Activated CD4-positive, alpha-beta T cell treated with anti-CD3 and anti-CD28 coated beads for 1 hour (primary cell): ENCODE data around the gene GAS7.

ENCODE experiments used
- DNase-seq: peaks from one replicate; pipeline ENCODE4 v3.0.0-alpha.2; 2020

Gene GAS7

GRCh38 chr17:9905902-9906301 is 292.5 kb downstream of the GAS7 start:
- DNase-seq = no peak

GRCh38 chr17:9905078-9905415 is 293.4 kb downstream of the GAS7 start, which contains the start of gene RCVRN:
TSS of gene RCVRN (minus strand) at chr17:9905271. CDS start at chr17:9905180, 91 bp downstream.
- DNase-seq = no peak

GRCh38 chr17:9904277-9905077 is 293.9 kb downstream of the GAS7 start:
- DNase-seq = no peak

- DNase-seq = no peak
Measured at GRCh38 chr17:9902120-9902519, 296.3 kb downstream of the GAS7 start.

- DNase-seq = no peak
Measured at GRCh38 chr17:9900784-9901183, 297.6 kb downstream of the GAS7 start.

GRCh38 chr17:9900044-9900594 is 298.3 kb downstream of the GAS7 start:
- DNase-seq = no peak

- no peak for DNase-seq
Measured at GRCh38 chr17:9899280-9900043, 298.9 kb downstream of the GAS7 start.

GRCh38 chr17:9898812-9899211 is 299.6 kb downstream of the GAS7 start:
- no peak for DNase-seq

- DNase-seq = no peak
Measured at GRCh38 chr17:9897372-9897968, 300.9 kb downstream of the GAS7 start.

- no peak for DNase-seq
Measured at GRCh38 chr17:9895923-9896322, 302.5 kb downstream of the GAS7 start.

- DNase-seq = no peak
Measured at GRCh38 chr17:9894231-9894630, 304.2 kb downstream of the GAS7 start.

- no peak for DNase-seq
Measured at GRCh38 chr17:9893411-9894012, 304.9 kb downstream of the GAS7 start.

GRCh38 chr17:9890124-9890523 is 308.3 kb downstream of the GAS7 start:
- no peak for DNase-seq

- DNase-seq = no peak
Measured at GRCh38 chr17:9887508-9887907, 310.9 kb downstream of the GAS7 start.

- DNase-seq = no peak
Measured at GRCh38 chr17:9886141-9886930, 312.1 kb downstream of the GAS7 start.

- no peak for DNase-seq
Measured at GRCh38 chr17:9883451-9883850, 315.0 kb downstream of the GAS7 start.

- no peak for DNase-seq
Measured at GRCh38 chr17:9880582-9880999, 317.8 kb downstream of the GAS7 start.

GRCh38 chr17:9878786-9879525 is 319.4 kb downstream of the GAS7 start:
- no peak for DNase-seq

GRCh38 chr17:9878356-9878755 is 320.1 kb downstream of the GAS7 start:
- no peak for DNase-seq

GRCh38 chr17:9875441-9875840 is 323.0 kb downstream of the GAS7 start:
- DNase-seq = no peak

GRCh38 chr17:9874722-9875121 is 323.7 kb downstream of the GAS7 start:
- no peak for DNase-seq

GRCh38 chr17:9872852-9873251 is 325.6 kb downstream of the GAS7 start:
- no peak for DNase-seq
